Posterior vena cava (tissue), 2 donors: ENCODE results near the gene ZNF608. TPM values are rescaled to one million over a fixed set of nuclear protein-coding genes. Genes with fewer than 3 reads are reported as not detected.

Source experiments
- DNase-seq: peaks from one replicate; pipeline ENCODE4 v3.0.0-alpha.2; 2020; ENCODE audit warnings: low spot score
- intact Hi-C, 2 donors: fragments of 100-400 bp; cut with DNase I; formaldehyde crosslinking; loops; one replicate each; pipeline versions ENCODE4 v1.14.1 to v1.14.2; 2022 to 2023
- total RNA-seq, 2 donors: library from RNA; stranded (reverse); fragmentation: NEBNext Ultra II Directional; extraction: Animal tissue kit (Norgen Biotek cat#: 25700); gene quantifications; one replicate each; pipeline ENCODE4 v1.2.1, GENCODE V29; 2021
- donor health status: DM: yes; HTN: yes; CAD: no.
- donor health status: DM: yes; HTN: yes; CAD: no.

ZNF608 gene
- total RNA-seq, 2 donors from 2014 or later = 11.4 to 11.9 TPM

DNA sequence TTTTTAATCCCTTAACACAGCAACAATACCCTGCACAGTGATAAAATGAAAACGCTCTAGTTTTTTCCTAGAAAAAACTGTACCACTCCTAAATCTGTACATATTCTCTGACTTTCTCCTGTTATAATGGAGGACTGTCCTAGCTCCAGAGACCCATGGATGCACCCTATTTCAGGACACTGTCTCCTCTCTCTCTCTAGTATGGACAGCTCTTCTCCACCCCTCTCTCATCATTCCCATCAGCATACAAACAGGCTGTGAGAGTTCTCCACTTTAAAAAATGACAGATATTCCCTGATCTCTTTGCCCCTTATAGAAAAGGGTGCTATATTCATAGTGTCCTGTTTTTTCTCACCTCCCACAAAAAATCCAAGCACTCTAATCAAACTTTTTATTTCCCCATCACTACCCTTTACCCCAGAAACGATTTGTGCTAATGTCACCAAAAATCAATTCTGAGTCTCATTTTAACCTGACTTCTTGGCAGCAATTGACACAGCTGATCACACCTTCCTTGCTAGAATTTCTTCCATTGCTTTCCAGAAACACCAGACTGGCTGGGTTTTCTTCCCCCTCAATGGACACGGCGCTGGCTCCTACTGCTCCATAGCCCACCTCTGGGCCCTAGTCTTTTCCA, 20.7 kb downstream of the ZNF608 start:
- no peak for DNase-seq
- intact Hi-C loops = no loop called here

DNA sequence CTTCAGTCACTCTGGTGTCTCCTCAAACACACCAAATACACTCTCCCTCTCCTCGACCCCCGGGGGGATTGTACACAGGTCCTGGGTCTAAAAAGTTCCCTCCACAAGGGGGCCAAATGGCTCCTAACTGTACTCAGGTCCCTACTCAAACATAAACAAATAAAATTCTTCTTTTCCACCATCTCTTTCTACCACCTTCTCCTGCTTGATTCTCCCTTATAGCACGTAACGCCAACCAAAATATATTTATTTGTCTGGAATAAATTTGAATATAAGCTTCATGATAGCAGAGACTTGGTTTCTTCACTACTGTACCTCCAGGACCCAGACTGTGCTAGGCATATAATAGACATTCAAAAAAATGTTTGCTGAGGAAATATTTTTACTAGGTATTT, 21.4 kb downstream of the ZNF608 start:
- intact Hi-C loops = no loop called here
- DNase-seq = no peak

DNA sequence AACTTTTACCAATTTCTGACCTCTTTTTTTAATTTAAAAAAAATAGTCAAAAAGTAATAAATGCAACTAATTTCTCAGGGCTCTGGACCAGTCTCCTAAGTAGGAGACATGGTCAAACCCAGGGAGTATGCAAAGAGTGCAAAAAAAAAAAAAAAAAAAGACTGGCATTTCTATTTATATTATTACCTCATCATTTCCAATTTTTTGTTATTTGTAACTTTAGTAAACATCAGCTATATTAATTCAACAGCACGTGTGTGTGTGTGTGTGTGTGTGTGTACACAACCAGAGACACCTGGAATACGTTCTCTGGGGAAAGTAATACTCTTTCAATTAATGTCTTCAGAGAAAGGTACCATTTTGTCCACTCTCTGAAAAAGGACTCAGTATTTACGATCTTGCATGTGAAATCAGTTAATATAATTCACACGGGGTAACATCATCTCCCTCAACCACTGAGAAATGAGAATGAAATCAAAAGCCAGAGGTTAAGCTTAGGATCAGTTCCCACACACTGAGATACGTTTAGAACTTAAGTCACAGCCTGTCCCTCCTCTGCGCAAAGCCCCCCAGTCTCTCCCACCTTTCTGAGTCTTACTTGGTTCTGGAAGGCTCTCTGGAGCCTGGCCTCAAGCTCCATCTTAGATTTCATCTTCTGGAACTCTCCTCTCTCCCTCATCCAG, 21.9 kb downstream of the ZNF608 start:
- intact Hi-C loops = no loop called here
- DNase-seq = no peak

DNA sequence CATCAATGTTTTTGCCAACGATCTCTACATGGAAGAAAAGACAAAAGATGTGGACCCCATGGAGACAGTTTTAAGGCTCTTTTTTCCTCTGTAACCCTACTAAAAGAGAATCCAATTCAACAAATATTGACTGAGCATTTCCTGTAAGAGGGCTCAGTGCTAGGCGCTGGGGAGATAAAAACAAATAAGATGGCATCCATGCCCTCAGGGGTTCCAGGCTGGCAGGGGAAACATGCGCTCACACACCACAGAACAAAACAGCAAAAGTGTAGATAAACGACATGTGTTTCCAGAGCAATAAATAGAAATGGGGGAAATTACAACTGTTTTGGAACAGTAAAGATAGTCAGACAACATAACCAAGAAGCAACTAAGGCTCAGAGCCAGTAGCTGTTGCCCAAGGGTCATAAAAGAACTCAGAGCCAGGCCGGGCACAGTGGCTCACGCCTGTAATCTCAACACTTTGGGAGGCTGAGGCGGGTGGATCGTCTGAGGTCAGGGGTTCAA, 25.2 kb downstream of the ZNF608 start:
- DNase-seq = no peak
- intact Hi-C loops = no loop called here

DNA sequence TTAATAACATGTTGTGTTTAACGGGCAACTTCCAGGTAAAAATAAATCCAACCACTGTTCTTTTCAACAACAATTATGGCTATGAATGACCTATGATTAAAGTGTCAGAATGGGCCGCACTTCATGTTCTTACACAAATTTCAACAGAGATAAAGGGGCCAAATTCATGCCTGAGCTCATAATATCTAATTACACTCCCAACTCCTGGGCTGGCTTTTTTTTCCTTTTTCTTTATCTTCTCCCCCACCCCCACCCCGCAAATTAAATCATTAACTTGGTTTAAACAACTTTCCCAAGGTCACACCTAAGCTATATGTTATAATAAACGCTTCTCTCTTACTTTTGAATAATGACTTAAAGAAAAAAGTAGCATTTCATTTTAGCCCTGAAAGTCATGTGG, 25.8 kb downstream of the ZNF608 start:
- intact Hi-C loops = no loop called here
- DNase-seq = no peak

DNA sequence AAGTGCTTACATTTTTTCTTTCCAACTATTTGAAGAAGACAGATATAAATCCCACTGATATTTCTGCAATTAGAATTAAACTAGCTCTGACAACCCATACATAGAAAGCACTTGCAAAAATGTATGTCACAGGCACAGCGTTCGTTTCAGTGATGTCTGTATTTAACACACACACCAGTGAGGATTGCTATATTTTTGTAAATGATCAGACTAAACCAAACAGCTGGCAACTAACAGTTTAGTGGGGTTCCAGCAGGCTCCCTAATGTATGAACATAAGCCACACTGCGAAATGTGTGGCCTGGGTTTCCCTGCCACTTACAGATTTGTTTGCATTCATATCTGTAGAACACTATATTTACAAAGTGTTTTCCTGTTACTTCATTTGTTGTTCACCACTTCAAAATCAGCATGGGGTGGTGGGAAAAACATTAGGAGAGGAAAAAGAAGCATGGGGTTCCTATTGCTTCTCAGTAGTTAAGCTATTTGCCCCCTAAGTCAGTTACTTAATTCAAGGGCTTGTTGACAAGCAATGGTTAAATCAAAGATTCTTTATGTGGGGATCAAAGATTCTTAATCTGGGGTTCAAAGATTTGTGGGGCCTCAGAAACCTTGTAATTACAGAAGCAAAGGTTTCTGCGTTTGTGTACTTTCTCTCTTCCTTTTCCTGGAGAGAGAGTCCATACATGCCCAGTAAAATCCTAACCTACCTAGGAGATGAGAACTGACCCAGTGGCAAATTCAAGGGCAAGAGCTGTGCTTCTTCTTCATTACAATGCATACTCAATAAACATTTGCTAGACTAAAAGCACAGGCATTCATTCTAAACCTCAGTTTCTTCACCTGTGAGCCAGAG, 27.1 kb downstream of the ZNF608 start:
- intact Hi-C loops = no loop called here
- no peak for DNase-seq

DNA sequence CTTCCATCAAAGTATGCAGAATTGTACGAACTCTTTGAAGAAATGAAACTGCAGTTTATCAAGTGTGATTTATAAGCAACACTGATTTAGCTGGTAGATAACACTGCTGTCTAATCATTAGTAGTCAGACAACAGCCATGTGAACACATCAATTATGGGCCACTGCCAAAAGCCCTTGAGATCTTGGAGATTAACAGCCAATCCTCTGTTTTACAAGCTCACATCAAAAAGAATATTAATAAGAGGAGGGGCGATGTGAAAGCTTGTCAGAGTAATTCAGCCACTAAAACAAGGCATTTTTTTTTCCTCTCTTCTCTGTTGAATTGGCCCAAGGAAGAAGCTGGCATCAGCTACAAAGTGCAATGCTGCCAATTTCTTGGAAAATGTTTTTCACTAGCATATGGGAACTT, 28.1 kb downstream of the ZNF608 start:
- no peak for DNase-seq
- intact Hi-C loops = no loop called here

DNA sequence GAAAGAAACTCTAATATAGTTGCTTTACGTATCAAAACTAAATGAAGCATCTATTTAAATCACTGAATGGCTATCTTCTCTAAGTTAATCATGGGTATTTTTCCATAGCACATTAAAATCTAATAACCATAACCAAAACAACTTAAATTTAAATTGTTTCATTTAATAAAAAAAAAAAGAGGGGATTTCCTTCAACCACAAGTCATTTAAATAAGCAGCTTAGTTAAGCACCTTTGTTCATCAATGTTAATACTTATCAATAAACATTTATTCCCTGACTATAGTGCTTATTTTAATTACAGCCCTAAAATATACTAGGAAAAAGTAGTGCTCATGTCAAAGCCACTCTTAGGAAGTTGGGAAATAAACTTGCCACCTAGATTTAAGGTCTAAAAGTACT, 30.3 kb downstream of the ZNF608 start:
- intact Hi-C loops = no loop called here
- DNase-seq = no peak

DNA sequence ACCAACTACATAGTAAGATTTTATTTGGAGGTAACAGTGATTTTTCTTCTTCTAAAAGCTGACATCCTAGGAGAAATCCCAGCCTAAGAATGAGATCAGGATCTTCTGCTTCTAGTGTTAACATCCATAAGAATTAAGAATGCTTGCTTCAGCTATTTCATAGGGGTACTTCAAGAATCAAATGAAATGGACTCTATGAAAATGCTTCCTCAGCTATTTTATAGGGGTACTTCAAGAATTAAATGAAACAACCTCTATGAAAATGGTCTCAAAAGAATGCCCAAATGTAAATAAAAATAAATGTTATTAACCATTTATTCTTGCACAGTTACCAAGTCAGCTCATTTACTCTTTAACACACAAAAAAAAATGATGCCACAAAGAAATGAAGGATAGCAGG, 31.5 kb downstream of the ZNF608 start:
- no peak for DNase-seq
- intact Hi-C loops = no loop called here

DNA sequence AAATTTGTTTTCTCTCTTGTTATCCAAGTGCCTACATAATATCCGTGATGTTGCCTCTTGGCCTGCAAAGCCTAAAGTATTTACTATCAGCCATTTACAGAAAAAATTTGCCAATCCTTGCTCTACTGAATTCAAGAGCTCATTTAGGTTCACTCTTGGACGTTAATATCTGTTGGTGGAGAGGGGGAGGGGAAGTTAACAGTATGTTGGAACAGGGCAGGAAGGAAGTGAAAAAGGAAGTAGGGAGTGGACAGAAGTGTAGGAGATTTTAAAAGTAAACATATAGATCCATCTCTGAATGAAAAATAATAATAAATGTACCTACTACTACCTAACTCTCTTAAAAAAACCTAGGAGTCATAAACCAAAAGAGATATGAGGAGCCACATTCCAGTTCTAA, 32.8 kb downstream of the ZNF608 start:
- no peak for DNase-seq
- intact Hi-C loops = no loop called here

DNA sequence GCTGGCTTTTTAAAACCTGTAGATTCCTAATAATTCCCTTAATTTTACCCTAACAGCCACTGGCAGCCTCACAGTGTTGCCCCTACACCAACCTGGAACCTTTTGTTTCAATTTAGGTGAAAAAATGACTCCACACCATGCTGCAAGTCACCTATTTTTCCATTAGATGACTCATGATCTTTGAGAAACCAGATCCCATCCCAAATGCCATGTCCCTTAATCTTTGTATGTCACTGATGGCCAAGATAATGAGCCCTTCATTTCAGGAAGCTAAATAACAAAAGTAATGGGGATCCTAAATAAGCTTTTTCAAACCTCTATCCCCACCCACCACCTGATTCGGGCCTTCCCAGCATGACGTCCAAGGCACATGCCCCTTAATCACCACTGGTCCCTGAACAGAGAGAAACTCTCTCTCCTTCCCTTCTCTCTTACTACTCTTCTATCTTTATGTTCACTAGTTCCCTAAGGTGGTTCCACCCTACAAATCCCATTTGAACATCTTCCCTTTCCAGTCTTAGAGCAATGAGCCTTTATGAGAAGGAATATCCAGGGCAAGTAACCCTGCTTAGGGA, 33.6 kb downstream of the ZNF608 start:
- intact Hi-C loops = no loop called here
- no peak for DNase-seq

DNA sequence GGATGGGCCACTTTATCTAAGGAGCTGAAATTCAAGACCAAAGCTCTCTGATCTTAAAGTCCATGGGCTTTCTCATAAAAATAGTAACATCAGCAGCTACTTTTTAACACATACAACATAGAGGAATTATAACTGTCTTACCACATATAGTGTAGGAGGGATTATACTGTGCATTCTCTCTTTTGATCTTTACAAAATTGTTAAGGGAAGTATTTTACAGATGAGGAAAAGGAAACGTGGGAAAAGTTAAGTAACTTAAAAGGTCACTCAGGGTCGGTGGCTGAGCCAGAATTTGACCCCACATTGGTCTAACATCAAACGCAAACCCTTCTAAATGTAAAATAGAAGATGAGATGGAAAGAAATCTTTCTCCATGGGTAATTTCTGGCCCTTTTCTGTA, 38.4 kb downstream of the ZNF608 start:
- no peak for DNase-seq
- intact Hi-C loops = no loop called here

DNA sequence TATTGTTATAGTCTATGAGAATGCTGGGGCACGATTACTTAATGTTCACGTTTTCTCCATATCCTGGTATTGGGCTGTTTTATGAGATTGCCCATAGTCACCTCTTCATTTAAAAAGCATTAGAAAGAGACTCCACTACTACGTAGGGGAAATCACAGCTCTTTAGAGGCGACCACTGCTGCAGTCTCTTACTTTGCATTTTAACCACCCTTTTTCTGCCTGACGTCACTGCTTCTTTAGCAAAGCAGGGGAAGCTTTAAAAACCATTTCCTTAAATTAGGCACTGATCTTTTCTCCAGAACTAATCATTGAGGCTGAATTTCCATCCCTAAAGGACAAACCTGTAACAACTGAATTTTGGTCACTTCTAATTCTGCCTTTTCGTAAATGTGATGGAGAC, 38.9 kb downstream of the ZNF608 start:
- DNase-seq = no peak
- intact Hi-C loops = no loop called here

DNA sequence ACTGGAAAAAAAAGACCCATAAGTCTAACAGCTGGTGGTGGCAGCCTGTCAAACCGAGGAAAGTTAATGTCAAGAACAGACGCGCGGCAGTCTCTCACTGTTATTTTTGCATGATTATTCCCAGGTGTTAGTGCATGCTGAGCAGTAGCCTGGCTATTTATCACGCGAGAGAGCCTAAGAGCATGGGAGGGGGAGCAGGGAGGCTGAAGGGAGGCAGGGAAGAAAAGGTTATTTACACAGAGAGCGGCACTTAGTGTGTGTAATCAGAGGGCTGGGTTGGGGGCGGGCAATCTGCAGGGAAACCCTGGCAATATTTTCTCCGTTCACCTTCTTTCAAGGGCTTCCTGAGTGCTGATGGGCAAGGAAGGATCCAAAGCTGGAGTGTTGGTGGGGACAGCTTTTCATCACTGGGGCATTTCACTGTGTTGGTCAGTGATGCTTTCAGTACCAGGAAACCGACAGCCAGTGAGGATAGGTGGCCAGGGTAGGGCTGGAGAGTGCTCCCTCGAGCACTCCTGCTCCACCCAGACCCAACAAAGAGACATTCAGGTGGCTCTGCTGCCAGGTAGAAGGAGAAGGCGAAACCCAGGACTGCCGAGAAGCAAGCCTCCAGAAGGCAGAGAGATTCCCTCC, 39.6 kb downstream of the ZNF608 start:
- no peak for DNase-seq
- intact Hi-C loops = no loop called here

DNA sequence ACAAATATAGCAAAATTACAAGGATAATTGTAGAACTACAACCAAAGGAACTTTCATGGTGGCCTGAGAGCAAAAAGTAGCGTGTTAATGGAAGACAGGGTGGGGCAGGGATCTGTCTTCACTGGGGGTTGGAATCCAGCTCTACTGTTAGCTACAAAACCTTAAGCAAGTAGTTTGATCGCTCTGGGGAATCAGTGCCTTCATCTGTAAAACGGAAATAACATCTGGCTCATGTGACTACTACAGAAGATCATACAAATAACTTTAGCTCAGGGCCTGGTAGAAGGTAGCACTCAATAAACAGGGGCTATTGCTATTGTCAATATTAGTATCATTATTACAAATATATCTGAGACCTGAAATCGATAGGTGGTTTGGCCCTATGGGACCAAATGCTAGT, 40.4 kb downstream of the ZNF608 start:
- intact Hi-C loops = no loop called here
- DNase-seq = no peak

DNA sequence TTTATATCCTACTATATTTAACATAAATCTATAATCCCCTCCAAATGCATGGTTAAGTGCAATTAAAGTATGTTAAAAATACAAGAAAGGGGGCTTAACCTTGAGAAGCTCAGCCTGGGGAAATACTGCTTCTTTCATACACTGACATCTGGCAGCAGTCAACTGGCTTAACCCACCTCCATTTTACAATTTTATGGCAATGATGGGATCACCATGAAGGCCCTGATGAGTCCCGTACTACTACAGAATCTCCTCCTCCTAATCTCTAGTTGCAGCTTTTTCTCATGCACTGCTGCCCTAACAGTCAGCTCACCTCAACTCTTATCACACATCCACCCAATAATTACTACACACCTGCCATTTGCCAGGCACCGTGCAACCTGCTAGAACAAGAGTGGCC, 40.9 kb downstream of the ZNF608 start:
- intact Hi-C loops = no loop called here
- DNase-seq = no peak

DNA sequence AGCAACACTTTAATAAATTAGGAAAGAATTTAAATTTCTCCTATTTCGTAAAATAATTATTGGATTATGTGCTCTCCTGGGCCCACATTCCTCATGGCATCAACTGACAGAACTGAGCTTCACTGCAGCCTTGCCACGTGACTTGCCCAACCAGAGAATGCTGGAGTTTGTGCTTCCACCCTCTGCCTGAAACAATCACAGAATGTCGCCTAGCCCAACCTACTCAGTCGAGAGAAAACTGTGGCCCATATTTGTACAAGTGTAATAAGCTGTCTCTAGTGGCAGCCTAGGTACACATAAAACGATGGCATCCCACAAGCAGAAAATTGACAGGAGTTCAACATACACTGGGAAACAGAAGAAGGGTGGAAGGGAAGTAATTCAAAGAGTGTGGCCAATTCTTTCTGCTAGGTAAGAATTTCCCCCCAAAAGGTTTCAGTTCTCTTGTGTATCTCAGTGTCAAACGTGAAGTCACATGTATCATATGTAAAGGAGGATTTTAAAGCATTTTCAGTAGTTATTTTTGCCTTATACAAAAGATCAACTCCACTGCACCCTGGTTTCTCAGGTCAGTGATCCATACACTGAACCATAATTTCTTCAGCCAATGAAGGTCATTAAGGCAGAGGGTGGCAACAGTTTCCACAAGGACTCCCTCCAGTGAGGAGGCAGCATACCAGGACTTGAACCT, 41.7 kb downstream of the ZNF608 start:
- intact Hi-C loops = no loop called here
- no peak for DNase-seq

DNA sequence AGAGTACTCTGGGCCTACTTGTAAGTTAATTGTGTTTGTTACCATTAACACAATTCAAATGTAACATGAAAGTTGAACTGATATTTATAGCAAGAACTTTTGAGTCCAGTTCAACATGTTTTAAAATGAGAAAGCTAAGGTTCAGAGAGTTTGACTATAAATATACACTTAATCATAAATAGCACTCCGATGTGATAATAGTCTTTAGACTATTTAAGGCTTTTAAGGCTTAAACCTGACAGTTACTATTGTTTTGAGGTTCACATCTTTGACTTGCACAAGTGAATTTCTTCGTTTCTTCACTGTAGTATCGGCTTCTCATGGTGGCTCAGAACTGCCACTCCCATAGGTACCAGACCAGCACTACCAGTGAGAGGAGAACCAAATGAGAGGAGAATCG, 42.4 kb downstream of the ZNF608 start:
- DNase-seq = no peak
- intact Hi-C loops = no loop called here

DNA sequence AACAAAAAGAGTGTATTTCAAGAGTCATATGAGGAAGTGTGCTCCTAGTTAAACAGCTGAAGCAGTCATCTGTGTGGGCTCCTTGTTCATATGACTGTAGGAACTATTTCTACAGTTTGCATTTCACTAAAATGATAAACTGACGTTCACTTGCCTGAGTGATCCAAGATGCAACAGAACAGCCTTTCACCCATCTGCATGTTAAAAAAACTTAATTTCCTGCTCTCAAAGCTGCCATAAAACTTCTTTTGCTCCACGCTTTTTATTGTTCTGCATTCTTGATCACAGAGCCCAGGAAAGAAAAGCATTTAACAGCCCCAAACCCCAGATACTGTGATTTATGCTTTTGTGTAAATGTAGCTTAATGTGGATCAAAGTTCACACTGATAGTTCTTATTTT, 43.9 kb downstream of the ZNF608 start:
- intact Hi-C loops = no loop called here
- no peak for DNase-seq
